ENCODE data around the gene THBS4.

The THBS4 gene

GRCh38 chr5:80034962-80035821 is at the start of gene THBS4:
Gene THBS4 (plus strand): TSS chr5:80035348. CDS start chr5:80035538, 190 bp downstream.
- no peak for DNase-seq (ENCODE audit: low read depth)

DNA sequence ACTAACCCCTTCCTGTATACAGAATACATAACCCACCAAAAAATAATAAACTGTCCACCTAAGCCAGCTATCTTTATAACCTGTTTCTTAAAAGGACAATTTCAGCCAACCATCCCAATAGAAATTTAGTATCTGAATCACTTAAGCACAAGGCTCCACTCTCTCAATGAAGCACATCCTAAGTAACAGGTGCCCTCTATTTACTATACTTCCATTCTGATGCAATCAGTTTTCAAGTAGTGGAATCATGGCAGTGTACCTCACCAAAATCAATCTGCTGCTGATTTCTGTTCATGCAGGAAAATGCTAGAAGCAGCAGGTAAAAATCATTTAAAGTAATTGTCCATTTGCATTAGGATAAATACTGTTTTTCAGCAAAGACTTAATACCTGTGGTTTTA is 48.9 kb upstream of the THBS4 start:
- no peak for DNase-seq (ENCODE audit: low read depth)

GRCh38 chr5:79990205-79990597 is 44.9 kb upstream of the THBS4 start:
- peak; percentile 32 for DNase-seq (ENCODE audit: low read depth)

DNA sequence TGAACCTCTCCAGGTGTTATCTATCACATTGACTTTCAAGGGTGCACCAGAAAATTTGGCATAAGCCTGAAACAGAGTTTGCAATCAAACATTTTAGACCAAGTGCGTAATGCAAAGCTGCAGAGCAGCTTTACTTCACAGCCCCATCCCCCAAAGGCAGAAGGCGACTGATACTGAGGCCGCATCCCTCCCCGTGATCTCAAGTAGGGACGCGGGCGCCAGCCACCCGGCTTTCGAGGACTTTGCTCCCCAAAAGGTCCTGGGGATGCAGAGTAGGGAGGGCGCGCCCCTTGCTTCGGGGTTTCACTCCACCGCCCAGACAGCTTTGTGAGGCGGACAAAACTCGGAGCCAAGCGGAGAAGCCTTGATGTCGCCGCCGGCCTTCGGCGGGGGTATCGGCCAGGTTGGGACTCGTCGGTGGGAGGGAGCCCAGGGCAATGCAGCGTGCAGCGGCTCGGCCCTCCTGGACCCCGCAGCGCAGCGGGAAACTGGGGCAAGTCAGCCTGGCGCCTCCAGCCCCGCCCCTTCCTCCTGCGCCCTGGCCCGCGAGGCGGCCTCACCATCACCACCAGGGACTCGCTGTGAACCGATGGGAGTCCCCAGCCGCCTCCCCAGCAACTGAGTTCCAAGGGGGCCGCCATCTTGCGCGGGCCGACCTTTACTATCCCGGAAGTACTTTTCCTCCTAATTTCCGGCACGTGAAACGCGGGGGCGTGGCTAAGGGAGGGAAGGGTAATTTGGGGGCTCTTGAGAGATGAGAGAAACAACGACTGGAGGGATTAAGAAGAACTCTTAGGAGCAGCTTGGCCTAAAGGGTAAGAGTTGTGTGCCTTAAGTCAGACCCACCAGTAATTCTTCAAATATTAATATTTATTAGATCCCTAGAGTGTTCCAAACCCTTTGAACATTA is 44.3 kb upstream of the THBS4 start, which contains the start of gene MTX3:
Gene MTX3 (minus strand): TSS at position 665 of the 910 bp plus-strand sequence. CDS start 24 bp downstream, at position 641.
- peak; percentile 92 for DNase-seq (ENCODE audit: low read depth)

DNA sequence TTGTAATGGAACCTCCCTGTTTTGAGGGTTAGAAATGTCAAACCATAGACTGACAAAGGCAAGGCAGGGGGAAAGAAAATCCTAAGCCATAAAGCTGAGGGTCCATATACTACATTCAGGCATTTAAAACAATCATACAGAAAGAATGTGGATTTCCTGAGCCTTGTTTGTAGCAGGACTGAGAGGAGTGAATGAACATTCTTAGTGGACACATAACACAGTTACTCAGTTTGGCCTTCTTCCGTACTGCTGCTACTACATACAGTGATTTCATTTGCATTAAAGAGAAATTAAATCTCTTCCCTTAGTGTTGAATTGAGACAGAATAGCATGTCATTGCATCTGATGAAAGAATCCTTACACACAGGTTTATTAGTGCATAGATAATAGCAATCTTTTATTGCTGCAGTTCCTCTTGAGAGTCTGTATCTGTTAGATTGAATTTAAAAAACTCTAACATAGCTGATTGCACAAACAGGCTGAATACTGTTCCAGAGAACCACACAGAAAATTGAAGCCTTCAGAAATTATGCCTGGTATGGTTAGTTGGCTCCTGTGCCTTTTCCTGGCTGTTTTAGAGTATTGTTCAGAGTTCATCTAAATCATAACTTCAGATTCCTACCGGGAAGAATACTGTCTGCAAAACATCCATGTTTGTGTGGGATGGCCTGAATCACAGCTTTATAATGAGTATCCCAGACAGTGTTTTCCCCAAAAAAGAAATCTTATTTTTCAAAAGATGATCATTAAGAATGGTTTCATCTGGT is 42.1 kb upstream of the THBS4 start:
- DNase-seq (ENCODE audit: low read depth) = peak; percentile 56

GRCh38 chr5:79999722-80000121 is 35.4 kb upstream of the THBS4 start:
- no peak for DNase-seq (ENCODE audit: low read depth)

GRCh38 chr5:80002677-80003076 is 32.5 kb upstream of the THBS4 start:
- no peak for DNase-seq (ENCODE audit: low read depth)

- DNase-seq (ENCODE audit: low read depth) = no peak
Observed at GRCh38 chr5:80008995-80009765, 26.0 kb upstream of the THBS4 start.

DNA sequence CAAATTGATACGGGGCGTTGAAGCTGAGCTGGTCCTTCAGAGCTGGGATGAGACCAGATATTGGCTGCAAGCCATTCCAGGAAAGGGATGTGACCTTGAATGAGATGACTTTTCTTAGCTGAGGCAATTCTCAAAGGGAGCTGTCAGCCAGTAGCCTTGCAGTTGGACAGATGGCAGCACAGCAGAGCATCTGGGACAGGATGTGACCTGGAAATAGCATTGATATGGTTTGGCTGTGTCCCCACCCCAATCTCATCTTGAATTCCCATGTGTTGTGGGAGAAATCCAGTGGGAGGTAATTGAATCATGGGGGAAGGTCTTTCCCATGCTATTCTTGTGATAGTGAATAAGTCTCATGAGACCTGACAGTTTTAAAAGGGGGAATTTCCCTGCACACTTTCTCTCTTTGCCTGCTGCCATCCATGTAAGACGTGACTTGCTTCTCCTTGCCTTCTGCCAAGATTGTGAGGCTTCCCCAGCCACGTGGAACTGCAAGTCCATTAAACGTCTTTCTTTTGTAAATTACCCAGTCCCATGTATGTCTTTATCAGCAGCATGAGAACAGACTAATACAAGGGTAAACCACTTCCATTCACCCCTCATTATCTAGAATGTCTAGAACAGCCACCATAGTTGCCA is 24.3 kb upstream of the THBS4 start:
- no peak for DNase-seq (ENCODE audit: low read depth)

DNA sequence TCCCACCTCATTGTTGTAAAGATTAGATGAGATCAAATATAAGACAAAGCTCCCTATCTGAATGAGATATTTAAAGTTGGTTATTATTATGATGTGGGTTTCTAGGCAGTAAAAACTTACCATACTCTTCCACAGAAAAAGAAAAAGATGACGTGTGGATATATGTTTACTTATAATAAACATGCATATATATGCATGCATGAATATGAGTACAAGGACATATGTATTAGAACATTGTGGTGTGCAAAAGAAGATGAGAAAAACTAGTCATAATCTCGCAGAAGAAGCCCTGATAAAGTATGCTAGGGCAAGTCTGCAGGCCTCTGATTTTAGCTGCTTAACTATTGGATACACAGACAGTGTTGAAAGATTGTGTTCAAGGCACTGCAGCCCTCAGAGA is 10.1 kb upstream of the THBS4 start:
- DNase-seq (ENCODE audit: low read depth) = no peak

DNA sequence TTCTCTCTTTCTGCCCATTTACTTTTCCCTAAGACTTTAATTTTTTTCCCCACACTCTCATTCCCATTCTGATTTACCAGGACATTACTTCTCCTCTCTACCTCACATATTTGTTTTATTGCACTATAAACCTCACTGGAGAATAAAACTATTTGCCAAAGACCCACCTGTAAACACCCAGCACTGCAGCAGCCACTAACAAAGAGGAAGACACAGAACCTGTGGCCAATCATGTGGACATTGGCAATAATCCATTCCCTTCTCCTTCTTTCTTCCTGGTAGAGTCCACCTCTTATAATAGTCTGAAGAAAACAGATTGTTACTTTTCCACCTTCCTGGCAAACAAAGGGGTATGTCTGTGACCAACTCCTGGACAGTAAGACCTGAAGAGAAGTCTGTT is 8.3 kb upstream of the THBS4 start:
- no peak for DNase-seq (ENCODE audit: low read depth)

GRCh38 chr5:80031109-80031508 is 4.0 kb upstream of the THBS4 start:
- DNase-seq (ENCODE audit: low read depth) = no peak

- peak; percentile 9 for DNase-seq (ENCODE audit: low read depth)
Observed at GRCh38 chr5:80033513-80033912, 1.6 kb upstream of the THBS4 start.

- DNase-seq (ENCODE audit: low read depth) = no peak
Observed at GRCh38 chr5:80034559-80034958, 589 bp upstream of the THBS4 start.

- DNase-seq (ENCODE audit: low read depth) = no peak
Observed at GRCh38 chr5:80035839-80036238, 691 bp downstream of the THBS4 start.

- DNase-seq (ENCODE audit: low read depth) = no peak
Observed at GRCh38 chr5:80036615-80037014, 1.5 kb downstream of the THBS4 start.

DNA sequence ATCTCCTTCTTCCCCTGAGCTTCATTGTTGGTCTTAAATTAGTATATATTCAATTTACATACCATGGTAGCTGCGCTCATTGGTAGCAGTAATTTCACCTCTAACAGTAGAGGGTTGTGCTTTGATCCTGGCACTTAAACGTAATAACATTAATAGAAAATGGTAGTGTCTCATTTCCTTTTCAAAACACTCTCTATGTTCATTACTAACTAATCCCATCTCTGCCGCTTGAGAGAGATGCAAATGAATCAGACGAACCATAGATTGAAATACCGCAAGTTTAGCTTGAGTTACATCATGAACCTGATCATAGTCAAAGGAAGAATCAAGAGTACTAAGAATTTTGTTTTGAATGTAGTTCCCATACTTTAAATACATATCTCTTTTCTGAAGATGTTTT is 2.2 kb downstream of the THBS4 start:
- no peak for DNase-seq (ENCODE audit: low read depth)

GRCh38 chr5:80039650-80040049 is 4.5 kb downstream of the THBS4 start:
- DNase-seq (ENCODE audit: low read depth) = no peak

GRCh38 chr5:80041527-80041926 is 6.4 kb downstream of the THBS4 start:
- DNase-seq (ENCODE audit: low read depth) = no peak

GRCh38 chr5:80042330-80042729 is 7.2 kb downstream of the THBS4 start:
- DNase-seq (ENCODE audit: low read depth) = no peak

GRCh38 chr5:80043187-80043586 is 8.0 kb downstream of the THBS4 start:
- DNase-seq (ENCODE audit: low read depth) = no peak

Data from ELR (cell line).